IMR-90 (cell line): ENCODE results near the gene ADAMTS12. TPM values are rescaled to one million over a fixed set of nuclear protein-coding genes. Genes with fewer than 3 reads are reported as not detected.

Experiments
- ATAC-seq: fragments of 200-7000 bp; cut with Tn5 transposase; 2 replicates; pipeline ENCODE4 v1.9.1; 2020; ENCODE audit warnings: low read depth, mild to moderate bottlenecking, moderate library complexity
- BruUV-seq: library from RNA; stranded (reverse); fragments of 400-500 nt; replicated peaks from 2 replicates; lab custom pipeline; 2021; lab: Mats Ljungman, UMichigan
- CTCF ChIA-PET: fragments of 300-600 bp; formaldehyde crosslinking; extraction: SDS; loops from one replicate; lab custom pipeline; 2021; ENCODE audit warnings: antibody characterized with exemption; lab: Yijun Ruan, JAX
- POLR2A ChIA-PET: fragments of 300-600 bp; sonication (Branson Sonifier 250); formaldehyde crosslinking; loops from one replicate; lab custom pipeline; 2022; ENCODE audit warnings: antibody characterized with exemption; ENCODE audit not compliant: unreplicated experiment; lab: Charles Lee
- DNase-seq: peaks from one replicate; pipeline ENCODE4 v3.0.0; 2013
- H2AFZ ChIP-seq: replicated peaks from 2 replicates; pipeline ENCODE3; 2013; ENCODE audit warnings: low read length, mild to moderate bottlenecking; ENCODE audit not compliant: poor library complexity
- H2AK5ac ChIP-seq: 2 replicates; pipeline ENCODE4 v1.6.1; 2013; ENCODE audit warnings: low read depth, low read length, inconsistent platforms
- H2AK9ac ChIP-seq: replicated peaks from 2 replicates; pipeline ENCODE3; 2013; ENCODE audit warnings: mild to moderate bottlenecking, low read depth, low read length, moderate library complexity; ENCODE audit not compliant: poor library complexity
- H2BK120ac ChIP-seq: 2 replicates; pipeline ENCODE4 v1.6.1; 2013; ENCODE audit warnings: low read depth, low read length, inconsistent platforms
- H2BK15ac ChIP-seq: 3 replicates; pipeline ENCODE4 v1.6.1; 2013; ENCODE audit warnings: low read depth, low read length, inconsistent platforms
- H2BK20ac ChIP-seq: 2 replicates; pipeline ENCODE4 v1.6.1; 2013; ENCODE audit warnings: low read depth, mild to moderate bottlenecking, inconsistent platforms, low read length, moderate library complexity
- H2BK5ac ChIP-seq: 2 replicates; pipeline ENCODE4 v1.6.1; 2013; ENCODE audit warnings: mild to moderate bottlenecking, low read depth, low read length, inconsistent platforms; ENCODE audit not compliant: poor library complexity, severe bottlenecking
- H3K14ac ChIP-seq: replicated peaks from 2 replicates; pipeline ENCODE4 v1.6.1; 2013; ENCODE audit warnings: low read depth, low read length, inconsistent platforms
- H3K18ac ChIP-seq: 2 replicates; pipeline ENCODE4 v1.6.1; 2013; ENCODE audit warnings: low read depth, low read length, control low read depth
- H3K23ac ChIP-seq: 2 replicates; pipeline ENCODE4 v1.6.1; 2013; ENCODE audit warnings: low read depth, low read length, inconsistent platforms
- H3K27ac ChIP-seq: 2 replicates; pipeline ENCODE4 v1.5.1; 2013; ENCODE audit warnings: mild to moderate bottlenecking, control low read depth, low read length; ENCODE audit not compliant: insufficient read depth
- H3K27me3 ChIP-seq: 2 replicates; pipeline ENCODE4 v1.6.1; 2013; ENCODE audit warnings: low read length; ENCODE audit not compliant: control insufficient read depth, insufficient read depth
- H3K36me3 ChIP-seq: 2 replicates; pipeline ENCODE4 v1.6.1; 2013; ENCODE audit warnings: low read length, mixed read lengths; ENCODE audit not compliant: control insufficient read depth, insufficient read depth
- H3K4ac ChIP-seq: 2 replicates; pipeline ENCODE4 v1.6.1; 2013; ENCODE audit warnings: low read depth, low read length, inconsistent platforms
- H3K4me1 ChIP-seq: 2 replicates; pipeline ENCODE4 v1.6.1; 2013; ENCODE audit warnings: low read length, mixed read lengths; ENCODE audit not compliant: control insufficient read depth, insufficient read depth
- H3K4me2 ChIP-seq: 2 replicates; pipeline ENCODE4 v1.6.1; 2013; ENCODE audit warnings: low read depth, mild to moderate bottlenecking, control low read depth, low read length, moderate library complexity
- H3K4me3 ChIP-seq: 2 replicates; pipeline ENCODE4 v1.5.1; 2013; ENCODE audit warnings: low read depth, mild to moderate bottlenecking, control low read depth, low read length, moderate library complexity; ENCODE audit not compliant: insufficient read depth
- H3K56ac ChIP-seq: 2 replicates; pipeline ENCODE4 v1.6.1; 2013; ENCODE audit warnings: low read length, inconsistent platforms; ENCODE audit not compliant: insufficient read depth; ENCODE audit errors: extremely low read depth
- H3K79me1 ChIP-seq, 2 experiments: 2 replicates each; pipeline ENCODE4 v1.6.1; 2013; ENCODE audit warnings: low read length in 2 of 2, inconsistent platforms in 1 of 2, low read depth in 1 of 2
- H3K9ac ChIP-seq: 2 replicates; pipeline ENCODE4 v1.6.1; 2013; ENCODE audit warnings: low read depth, low read length, control low read depth
- H3K9me1 ChIP-seq: 2 replicates; pipeline ENCODE4 v1.6.1; 2013; ENCODE audit warnings: low read length, inconsistent platforms; ENCODE audit not compliant: insufficient read depth
- H3K9me3 ChIP-seq: 2 replicates; pipeline ENCODE4 v1.6.1; 2013; ENCODE audit warnings: low read length; ENCODE audit not compliant: control insufficient read depth, insufficient read depth
- H4K20me1 ChIP-seq: 2 replicates; pipeline ENCODE4 v1.6.1; 2013; ENCODE audit warnings: low read length, inconsistent platforms; ENCODE audit not compliant: insufficient read depth
- H4K5ac ChIP-seq: 2 replicates; pipeline ENCODE4 v1.6.1; 2013; ENCODE audit warnings: mild to moderate bottlenecking, low read depth, low read length, control low read depth
- H4K8ac ChIP-seq, 2 experiments: 2 replicates each; pipeline ENCODE4 v1.6.1; 2013; ENCODE audit warnings: low read depth in 2 of 2, low read length in 2 of 2, control low read depth in 1 of 2, inconsistent platforms in 1 of 2
- H4K91ac ChIP-seq: 2 replicates; pipeline ENCODE4 v1.6.1; 2013; ENCODE audit warnings: low read depth, low read length, inconsistent platforms; ENCODE audit not compliant: insufficient read depth
- BHLHE40 ChIP-seq: fragments of 150-350 bp; IDR thresholded peaks from 2 replicates; pipeline ENCODE4 v1.6.1; 2016; ENCODE audit warnings: mild to moderate bottlenecking, low read depth, low read length
- CEBPB ChIP-seq: IDR thresholded peaks from 2 replicates; pipeline ENCODE4 v1.6.1; 2012; ENCODE audit warnings: low read depth, low read length, improper control_type of control experiment
- CTCF ChIP-seq: conservative IDR thresholded peaks from 2 replicates; pipeline ENCODE4 v1.5.1; 2012; ENCODE audit warnings: mild to moderate bottlenecking, low read depth, low read length, improper control_type of control experiment
- FOS ChIP-seq: fragments of 150-350 bp; IDR thresholded peaks from 2 replicates; pipeline ENCODE4 v1.6.1; 2016; ENCODE audit warnings: low read depth, low read length
- MAFK ChIP-seq: IDR thresholded peaks from 2 replicates; pipeline ENCODE4 v1.6.1; 2012; ENCODE audit warnings: low read depth, low read length, improper control_type of control experiment
- MXI1 ChIP-seq: IDR thresholded peaks from 2 replicates; pipeline ENCODE4 v1.6.1; 2012; ENCODE audit warnings: low read depth, mild to moderate bottlenecking, low read length, moderate library complexity, borderline replicate concordance
- NFE2L2 ChIP-seq: fragments of 150-350 bp; IDR thresholded peaks from 2 replicates; pipeline ENCODE4 v1.6.1; 2016; ENCODE audit warnings: low read depth, mild to moderate bottlenecking, low read length
- POLR2A ChIP-seq: IDR thresholded peaks from 2 replicates; pipeline ENCODE4 v1.6.1; 2012; ENCODE audit warnings: mild to moderate bottlenecking, low read depth, low read length
- RAD21 ChIP-seq: IDR thresholded peaks from 2 replicates; pipeline ENCODE4 v1.6.1; 2012; ENCODE audit warnings: low read length, improper control_type of control experiment
- RCOR1 ChIP-seq: IDR thresholded peaks from 2 replicates; pipeline ENCODE4 v1.6.1; 2012; ENCODE audit warnings: mild to moderate bottlenecking, low read length, improper control_type of control experiment; ENCODE audit not compliant: insufficient replicate concordance
- RFX5 ChIP-seq: IDR thresholded peaks from 2 replicates; pipeline ENCODE4 v1.8.0; 2012; ENCODE audit warnings: low read depth, mild to moderate bottlenecking, low read length, moderate library complexity
- WGBS, 2 experiments: methylation state at CpG; one replicate each; pipeline versions ENCODE4 v1.1.5 to v1.1.7; 2013; ENCODE audit warnings: missing lambda C conversion rate in 2 of 2; ENCODE audit not compliant: insufficient read length in 1 of 2; ENCODE audit errors: extremely low coverage in 2 of 2; 5-methylcytosine and 5-hydroxymethylcytosine counted together
- dilution Hi-C: fragments of 300-500 bp; cut with HindIII; formaldehyde crosslinking; loops from one replicate; pipeline ENCODE4 v1.14.3; 2018; ENCODE audit warnings: low sequenced_read_pairs; ENCODE audit not compliant: unreplicated experiment
- in situ Hi-C: fragments of 300-500 bp; cut with MboI; formaldehyde crosslinking; loops from 3 replicates; pipeline ENCODE4 v1.14.3; 2019; ENCODE audit warnings: low sequenced_read_pairs, inconsistent platforms, mixed read lengths
- intact Hi-C: fragments of 100-400 bp; cut with micrococcal nuclease; formaldehyde crosslinking; loops from 2 replicates; pipeline ENCODE4 v1.10.0; 2022
- polyA plus RNA-seq, 3 experiments: library from polyadenylated mRNA; depleted of rRNA; stranded (reverse); fragments of >200 nt; gene quantifications; 2 replicates each; pipeline ENCODE4 v1.2.3, GENCODE V29; 2012; ENCODE audit warnings: low replicate concordance in 1 of 3
- total RNA-seq: library from RNA; depleted of rRNA; stranded (reverse); fragments of >200 nt; gene quantifications from 2 replicates; pipeline ENCODE4 v1.2.3, GENCODE V29; 2012
- TF ChIP-seq, protein P1 (sequence below): fragments of 150-350 bp; IDR thresholded peaks from 2 replicates; pipeline ENCODE4 v1.6.1; 2017; ENCODE audit warnings: mild to moderate bottlenecking, antibody characterized with exemption, low read length, low read depth

ADAMTS12 gene
- total and polyA plus RNA-seq, 2 of the 4 experiments (the other 2 are of a cell fraction) = 27.3 to 51.3 TPM

- Histone ChIP-seq H3K4ac (no peak overlapping the region), H4K91ac (no peak overlapping the region), H3K9me3 (no peaks in the 10 kb centered on the region), H2BK20ac (no peak overlapping the region), H3K4me2 (no peak overlapping the region), H3K18ac (no peak overlapping the region), H4K5ac (no peak overlapping the region), H3K9ac (no peak overlapping the region), H3K23ac (no peak overlapping the region), H2AFZ (no peak overlapping the region), H3K79me1 (no peaks in the 10 kb centered on the region), H4K20me1 (no peaks in the 10 kb centered on the region), H2AK9ac (no peak overlapping the region), H3K56ac (no peak overlapping the region), H2BK5ac (no peak overlapping the region), H3K27me3 (no peaks in the 10 kb centered on the region), H3K36me3 (peaks cover 4% of the 10 kb centered on the region), H2AK5ac (no peak overlapping the region), H2BK15ac (no peak overlapping the region), H3K27ac (no peak overlapping the region), H2BK120ac (no peak overlapping the region), H4K8ac (no peak overlapping the region), H3K4me3 (no peak overlapping the region), H3K9me1 (no peaks in the 10 kb centered on the region), H3K14ac (no peak overlapping the region), H3K4me1 (no peaks in the 10 kb centered on the region)
- intact Hi-C loops (no loop called here), dilution Hi-C loops (no loop called here), in situ Hi-C loops (no loop called here)
- ATAC-seq = no peak
- no TSS peak for BruUV-seq
- TF ChIP-seq POLR2A (no peak), CTCF (no peak), RCOR1 (no peak), FOS (no peak), MAFK (no peak), RFX5 (no peak), MXI1 (no peak), BHLHE40 (no peak), NFE2L2 (no peak), CEBPB (no peak), RAD21 (no peak)
- TF ChIP-seq, protein P1, sequence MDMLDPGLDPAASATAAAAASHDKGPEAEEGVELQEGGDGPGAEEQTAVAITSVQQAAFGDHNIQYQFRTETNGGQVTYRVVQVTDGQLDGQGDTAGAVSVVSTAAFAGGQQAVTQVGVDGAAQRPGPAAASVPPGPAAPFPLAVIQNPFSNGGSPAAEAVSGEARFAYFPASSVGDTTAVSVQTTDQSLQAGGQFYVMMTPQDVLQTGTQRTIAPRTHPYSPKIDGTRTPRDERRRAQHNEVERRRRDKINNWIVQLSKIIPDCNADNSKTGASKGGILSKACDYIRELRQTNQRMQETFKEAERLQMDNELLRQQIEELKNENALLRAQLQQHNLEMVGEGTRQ = no peak
- POLR2A ChIA-PET = no interaction called here
- 100% methylated on average over 1 of the region's 3 CpGs; no CpG with 5 or more reads in 1 of the 2 experiments for WGBS, 2 experiments
- no peak for DNase-seq
- CTCF ChIA-PET = interaction anchor here (0.6 kb wide), 1 partner anchor 1197 kb away, joined by 4 read pairs; no protein-coding TSS in a partner anchor
Observed at GRCh38 chr5:33531037-33531298, 360.8 kb downstream of the ADAMTS12 start.
